Transverse colon (tissue), 4 donors: ENCODE measurements around the gene RPUSD2. TPM values are rescaled to one million over a fixed set of nuclear protein-coding genes. Genes with fewer than 3 reads are reported as not detected.

ENCODE experiments used
- DNase-seq: peaks from one replicate; pipeline ENCODE4 v3.0.0-alpha.2; 2019
- H3K27ac ChIP-seq, 4 donors: fragments of 200-600 bp; sonication (generic); 2 replicates each; pipeline ENCODE4 v1.5.1; 2016 to 2018; ENCODE audit warnings: inconsistent platforms in 4 of 4
- H3K27me3 ChIP-seq: fragments of 200-600 bp; sonication (generic); 2 replicates; pipeline ENCODE4 v1.5.1; 2017; ENCODE audit warnings: inconsistent platforms
- H3K36me3 ChIP-seq, 4 donors: fragments of 200-600 bp; sonication (generic); 2 replicates each; pipeline ENCODE4 v1.5.1; 2017 to 2019; ENCODE audit warnings: inconsistent platforms in 4 of 4
- H3K4me1 ChIP-seq, 4 donors: fragments of 200-600 bp; sonication (generic); 2 replicates each; pipeline ENCODE4 v1.5.1; 2017 to 2020; ENCODE audit warnings: inconsistent platforms in 4 of 4
- H3K4me3 ChIP-seq, 4 donors: fragments of 200-600 bp; sonication (generic); 1 replicate in 1 of 4; 2 replicates in 3 of 4; pipeline versions ENCODE4 v1.5.1 to v1.6.1; 2017 to 2019; ENCODE audit warnings: inconsistent platforms in 4 of 4
- H3K9me3 ChIP-seq, 2 donors: fragments of 200-600 bp; sonication (generic); 2 replicates each; pipeline ENCODE4 v1.5.1; 2017 to 2019; ENCODE audit warnings: inconsistent platforms in 2 of 2
- CTCF ChIP-seq, 5 experiments: fragments of 200-600 bp in 3 of 5; fragments of 450-650 bp in 2 of 5; sonication (generic) in 3 of 5; IDR thresholded peaks; 1 replicate in 2 of 5; 2 replicates in 3 of 5; pipeline ENCODE4 v1.5.1; 2016 to 2017; ENCODE audit warnings: antibody characterized with exemption in 5 of 5, inconsistent platforms in 3 of 5, mild to moderate bottlenecking in 2 of 5, moderate library complexity in 1 of 5
- EP300 ChIP-seq: sonication (generic); formaldehyde crosslinking; IDR thresholded peaks from one replicate; pipeline ENCODE4 v1.6.1; 2017; ENCODE audit warnings: antibody characterized with exemption, low read depth
- POLR2A ChIP-seq: fragments of 450-650 bp; IDR thresholded peaks from one replicate; pipeline ENCODE4 v1.6.1; 2016; ENCODE audit warnings: antibody characterized with exemption, mild to moderate bottlenecking, moderate library complexity
- POLR2AphosphoS5 ChIP-seq, 3 donors: sonication (generic); formaldehyde crosslinking; IDR thresholded peaks; one replicate each; pipeline ENCODE4 v1.6.1; 2016; ENCODE audit warnings: antibody characterized with exemption in 3 of 3
- WGBS, 2 donors: methylation state at CpG; one replicate each; pipeline ENCODE4 v1.1.5; 2018; ENCODE audit warnings: low coverage in 1 of 2; 5-methylcytosine and 5-hydroxymethylcytosine counted together
- in situ Hi-C, 4 donors: fragments of 200-750 bp; cut with MboI; loops; one replicate each; pipeline versions ENCODE4 v1.15.0 to v1.15.1; 2017; ENCODE audit warnings: low sequenced_read_pairs in 3 of 4, low pct_ligation_motif_present in 1 of 4, low pct_unique_long_range_greater_than_20kb in 1 of 4
- intact Hi-C: fragments of 100-400 bp; cut with DNase I; formaldehyde crosslinking; loops from one replicate; pipeline ENCODE4 v1.15.1; 2023; ENCODE audit warnings: low total_unique reads
- total RNA-seq, 4 donors: library from RNA; depleted of rRNA; stranded (reverse); fragments of >200 nt; gene quantifications; one replicate each; pipeline ENCODE4 v1.1.0, GENCODE V29; 2016

RPUSD2 gene
- total RNA-seq, 4 donors from 2014 or later = 6.7 to 19.3 (median 7.8) TPM

- 89 to 97% methylated on average over 4 of the region's 4 CpGs for WGBS, 2 donors
- H3K9me3 ChIP-seq = no peaks in the 10 kb centered on the region
- H3K36me3 ChIP-seq = no peaks in the 10 kb centered on the region
- no peak for TF ChIP-seq POLR2A
- no peak for TF ChIP-seq EP300
- TF ChIP-seq CTCF (IDR thresholded peaks at IDR 0.05) = no peak
- no peak for TF ChIP-seq POLR2AphosphoS5 (IDR thresholded peaks at IDR 0.05)
- in situ Hi-C loops (no loop called here), intact Hi-C loops (no loop called here)
- no peaks in the 10 kb centered on the region for H3K27me3 ChIP-seq
- H3K27ac ChIP-seq = no peak overlapping the region
- H3K4me1 ChIP-seq = no peaks in the 10 kb centered on the region
- H3K4me3 ChIP-seq = no peak overlapping the region
- no peak for DNase-seq
These were observed 35.2 kb upstream of the RPUSD2 start for GRCh38 chr15:40533763-40534364.

GRCh38 chr15:40534371-40534770, 34.7 kb upstream of the RPUSD2 start:
- Histone ChIP-seq H3K4me1 (no peaks in the 10 kb centered on the region), H3K27ac (no peak overlapping the region), H3K4me3 (no peak overlapping the region), H3K27me3 (no peaks in the 10 kb centered on the region), H3K9me3 (no peaks in the 10 kb centered on the region), H3K36me3 (no peaks in the 10 kb centered on the region)
- WGBS, 2 donors = 72 to 74% methylated on average over 5 of the region's 5 CpGs
- in situ Hi-C loops (no loop called here), intact Hi-C loops (no loop called here)
- no peak for TF ChIP-seq EP300
- TF ChIP-seq POLR2AphosphoS5 (IDR thresholded peaks at IDR 0.05) = no peak
- TF ChIP-seq POLR2A = no peak
- DNase-seq = no peak

GRCh38 chr15:40536501-40536900, 32.6 kb upstream of the RPUSD2 start:
- no peak for TF ChIP-seq EP300
- TF ChIP-seq CTCF (IDR thresholded peaks at IDR 0.05) = no peak
- TF ChIP-seq POLR2AphosphoS5 (IDR thresholded peaks at IDR 0.05) = no peak
- no peak for TF ChIP-seq POLR2A
- H3K27ac ChIP-seq = no peak overlapping the region
- H3K36me3 ChIP-seq = no peaks in the 10 kb centered on the region
- intact Hi-C loops = no loop called here
- H3K27me3 ChIP-seq = no peaks in the 10 kb centered on the region
- H3K4me1 ChIP-seq = no peaks in the 10 kb centered on the region
- no peak overlapping the region for H3K4me3 ChIP-seq
- 73% methylated on average over 5 of the region's 5 CpGs; no CpG with 5 or more reads in 1 of the 2 donors for WGBS, 2 donors
- no peaks in the 10 kb centered on the region for H3K9me3 ChIP-seq
- in situ Hi-C loops = no loop called here
- no peak for DNase-seq

GRCh38 chr15:40538976-40539375, 30.1 kb upstream of the RPUSD2 start:
- WGBS, 2 donors = 89% methylated on average over 6 of the region's 6 CpGs; no CpG with 5 or more reads in 1 of the 2 donors
- in situ Hi-C loops = no loop called here

More at GRCh38 chr15:40538976-40539375, 30.1 kb upstream of the RPUSD2 start:
- H3K27me3 ChIP-seq = no peaks in the 10 kb centered on the region
- no peaks in the 10 kb centered on the region for H3K36me3 ChIP-seq
- no peaks in the 10 kb centered on the region for H3K9me3 ChIP-seq
- H3K4me1 ChIP-seq = no peaks in the 10 kb centered on the region
- no peak overlapping the region for H3K27ac ChIP-seq
- no peak for DNase-seq
- TF ChIP-seq POLR2AphosphoS5 (IDR thresholded peaks at IDR 0.05) = no peak
- no peak for TF ChIP-seq EP300
- no peak for TF ChIP-seq POLR2A
- TF ChIP-seq CTCF (IDR thresholded peaks at IDR 0.05) = no peak
- intact Hi-C loops = no loop called here
- H3K4me3 ChIP-seq = no peak overlapping the region
